ENCODE data around the gene CFHR4. TPM values are rescaled to one million over a fixed set of nuclear protein-coding genes. Genes with fewer than 3 reads are reported as not detected.
A peak's percentile ranks its signal among the peaks of the same experiment; 100 is the strongest.

Gene CFHR4
- total and polyA plus RNA-seq, 2 of the 13 experiments (the other 11 are each of a cell fraction or from before 2014, with no cell fraction given) = not detected

DNA sequence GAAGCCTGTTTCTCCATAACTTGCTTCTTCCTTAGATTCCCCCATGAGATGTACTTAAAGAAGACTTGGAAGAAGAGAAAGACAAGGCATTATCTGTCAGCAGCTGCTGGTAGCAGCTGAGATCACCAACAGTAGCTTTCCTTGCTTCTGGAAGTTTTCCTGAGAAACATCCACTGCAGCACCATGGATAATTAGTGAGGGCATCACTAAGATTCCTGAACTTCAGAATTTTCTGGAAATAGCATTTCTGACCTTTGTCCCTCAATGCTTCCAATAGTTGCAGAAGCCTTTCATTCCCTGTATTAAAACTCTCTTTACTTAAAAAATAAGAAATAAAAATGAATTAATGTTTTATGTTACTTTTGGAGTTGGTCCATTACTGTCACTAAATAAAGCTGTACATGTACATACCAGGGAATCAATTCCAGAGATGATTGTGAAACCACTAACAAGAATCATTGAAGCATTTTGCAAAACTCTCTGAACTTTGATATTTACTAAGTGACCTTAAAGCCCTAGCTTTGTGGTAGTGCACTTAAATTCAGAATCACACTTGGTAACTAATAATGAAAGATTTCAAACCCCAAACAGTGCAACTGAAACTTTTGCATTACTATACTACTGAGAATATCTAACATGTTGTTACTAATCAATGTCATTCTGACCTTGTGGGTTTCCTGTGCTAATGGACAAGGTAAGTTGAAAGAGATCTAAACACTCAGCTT lies at the start of gene CFHR4 (continued):
- TF ChIP-seq ATF7-NPFF (CRISPR knock-in tag; IDR thresholded peaks at IDR 0.05; ENCODE audit: low read depth) (no peak), HNRNPUL1 (IDR thresholded peaks at IDR 0.05; ENCODE audit: low read depth, low read length) (no peak), ZNF607 (CRISPR knock-in tag; IDR thresholded peaks at IDR 0.05; ENCODE audit: borderline replicate concordance) (no peak), ZNF678 (CRISPR knock-in tag; IDR thresholded peaks at IDR 0.05) (no peak), RORA (CRISPR knock-in tag; IDR thresholded peaks at IDR 0.05) (no peak), ZNF224 (CRISPR knock-in tag; IDR thresholded peaks at IDR 0.05) (no peak), NR2F1 (CRISPR knock-in tag; IDR thresholded peaks at IDR 0.05) (0 out of 4 replicates have a peak, but pooled peaks of 1 of the 2 experiments have one; percentile 14), HNF4A (CRISPR knock-in tag; IDR thresholded peaks at IDR 0.05) (peak; percentile 59), AKAP8 (CRISPR knock-in tag; IDR thresholded peaks at IDR 0.05) (no peak), FOXA3 (CRISPR knock-in tag; IDR thresholded peaks at IDR 0.05) (peak; percentile 32; the same call in 1 of the 2 replicates), YEATS2 (CRISPR knock-in tag; IDR thresholded peaks at IDR 0.05; ENCODE audit: borderline replicate concordance) (no peak), ELF1 (CRISPR knock-in tag; IDR thresholded peaks at IDR 0.05) (no peak), RBM39 (IDR thresholded peaks at IDR 0.05; ENCODE audit: low read depth, low read length, poor library complexity, severe bottlenecking) (no peak), MED1 (CRISPR knock-in tag; IDR thresholded peaks at IDR 0.05) (no peak), NBN (conservative IDR thresholded peaks at IDR 0.05) (no peak), GATAD2A (CRISPR knock-in tag; IDR thresholded peaks at IDR 0.05) (peak; percentile 41; the same call in 1 of the 2 replicates)
- TF ChIP-seq, protein P1, sequence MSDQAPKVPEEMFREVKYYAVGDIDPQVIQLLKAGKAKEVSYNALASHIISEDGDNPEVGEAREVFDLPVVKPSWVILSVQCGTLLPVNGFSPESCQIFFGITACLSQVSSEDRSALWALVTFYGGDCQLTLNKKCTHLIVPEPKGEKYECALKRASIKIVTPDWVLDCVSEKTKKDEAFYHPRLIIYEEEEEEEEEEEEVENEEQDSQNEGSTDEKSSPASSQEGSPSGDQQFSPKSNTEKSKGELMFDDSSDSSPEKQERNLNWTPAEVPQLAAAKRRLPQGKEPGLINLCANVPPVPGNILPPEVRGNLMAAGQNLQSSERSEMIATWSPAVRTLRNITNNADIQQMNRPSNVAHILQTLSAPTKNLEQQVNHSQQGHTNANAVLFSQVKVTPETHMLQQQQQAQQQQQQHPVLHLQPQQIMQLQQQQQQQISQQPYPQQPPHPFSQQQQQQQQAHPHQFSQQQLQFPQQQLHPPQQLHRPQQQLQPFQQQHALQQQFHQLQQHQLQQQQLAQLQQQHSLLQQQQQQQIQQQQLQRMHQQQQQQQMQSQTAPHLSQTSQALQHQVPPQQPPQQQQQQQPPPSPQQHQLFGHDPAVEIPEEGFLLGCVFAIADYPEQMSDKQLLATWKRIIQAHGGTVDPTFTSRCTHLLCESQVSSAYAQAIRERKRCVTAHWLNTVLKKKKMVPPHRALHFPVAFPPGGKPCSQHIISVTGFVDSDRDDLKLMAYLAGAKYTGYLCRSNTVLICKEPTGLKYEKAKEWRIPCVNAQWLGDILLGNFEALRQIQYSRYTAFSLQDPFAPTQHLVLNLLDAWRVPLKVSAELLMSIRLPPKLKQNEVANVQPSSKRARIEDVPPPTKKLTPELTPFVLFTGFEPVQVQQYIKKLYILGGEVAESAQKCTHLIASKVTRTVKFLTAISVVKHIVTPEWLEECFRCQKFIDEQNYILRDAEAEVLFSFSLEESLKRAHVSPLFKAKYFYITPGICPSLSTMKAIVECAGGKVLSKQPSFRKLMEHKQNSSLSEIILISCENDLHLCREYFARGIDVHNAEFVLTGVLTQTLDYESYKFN (CRISPR knock-in tag; conservative IDR thresholded peaks at IDR 0.05) = peak; percentile 34; the same call in 1 of the 2 replicates
- TF ChIP-seq, protein P2, sequence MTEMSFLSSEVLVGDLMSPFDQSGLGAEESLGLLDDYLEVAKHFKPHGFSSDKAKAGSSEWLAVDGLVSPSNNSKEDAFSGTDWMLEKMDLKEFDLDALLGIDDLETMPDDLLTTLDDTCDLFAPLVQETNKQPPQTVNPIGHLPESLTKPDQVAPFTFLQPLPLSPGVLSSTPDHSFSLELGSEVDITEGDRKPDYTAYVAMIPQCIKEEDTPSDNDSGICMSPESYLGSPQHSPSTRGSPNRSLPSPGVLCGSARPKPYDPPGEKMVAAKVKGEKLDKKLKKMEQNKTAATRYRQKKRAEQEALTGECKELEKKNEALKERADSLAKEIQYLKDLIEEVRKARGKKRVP (CRISPR knock-in tag; IDR thresholded peaks at IDR 0.05) = no peak
- TF ChIP-seq, protein P3, sequence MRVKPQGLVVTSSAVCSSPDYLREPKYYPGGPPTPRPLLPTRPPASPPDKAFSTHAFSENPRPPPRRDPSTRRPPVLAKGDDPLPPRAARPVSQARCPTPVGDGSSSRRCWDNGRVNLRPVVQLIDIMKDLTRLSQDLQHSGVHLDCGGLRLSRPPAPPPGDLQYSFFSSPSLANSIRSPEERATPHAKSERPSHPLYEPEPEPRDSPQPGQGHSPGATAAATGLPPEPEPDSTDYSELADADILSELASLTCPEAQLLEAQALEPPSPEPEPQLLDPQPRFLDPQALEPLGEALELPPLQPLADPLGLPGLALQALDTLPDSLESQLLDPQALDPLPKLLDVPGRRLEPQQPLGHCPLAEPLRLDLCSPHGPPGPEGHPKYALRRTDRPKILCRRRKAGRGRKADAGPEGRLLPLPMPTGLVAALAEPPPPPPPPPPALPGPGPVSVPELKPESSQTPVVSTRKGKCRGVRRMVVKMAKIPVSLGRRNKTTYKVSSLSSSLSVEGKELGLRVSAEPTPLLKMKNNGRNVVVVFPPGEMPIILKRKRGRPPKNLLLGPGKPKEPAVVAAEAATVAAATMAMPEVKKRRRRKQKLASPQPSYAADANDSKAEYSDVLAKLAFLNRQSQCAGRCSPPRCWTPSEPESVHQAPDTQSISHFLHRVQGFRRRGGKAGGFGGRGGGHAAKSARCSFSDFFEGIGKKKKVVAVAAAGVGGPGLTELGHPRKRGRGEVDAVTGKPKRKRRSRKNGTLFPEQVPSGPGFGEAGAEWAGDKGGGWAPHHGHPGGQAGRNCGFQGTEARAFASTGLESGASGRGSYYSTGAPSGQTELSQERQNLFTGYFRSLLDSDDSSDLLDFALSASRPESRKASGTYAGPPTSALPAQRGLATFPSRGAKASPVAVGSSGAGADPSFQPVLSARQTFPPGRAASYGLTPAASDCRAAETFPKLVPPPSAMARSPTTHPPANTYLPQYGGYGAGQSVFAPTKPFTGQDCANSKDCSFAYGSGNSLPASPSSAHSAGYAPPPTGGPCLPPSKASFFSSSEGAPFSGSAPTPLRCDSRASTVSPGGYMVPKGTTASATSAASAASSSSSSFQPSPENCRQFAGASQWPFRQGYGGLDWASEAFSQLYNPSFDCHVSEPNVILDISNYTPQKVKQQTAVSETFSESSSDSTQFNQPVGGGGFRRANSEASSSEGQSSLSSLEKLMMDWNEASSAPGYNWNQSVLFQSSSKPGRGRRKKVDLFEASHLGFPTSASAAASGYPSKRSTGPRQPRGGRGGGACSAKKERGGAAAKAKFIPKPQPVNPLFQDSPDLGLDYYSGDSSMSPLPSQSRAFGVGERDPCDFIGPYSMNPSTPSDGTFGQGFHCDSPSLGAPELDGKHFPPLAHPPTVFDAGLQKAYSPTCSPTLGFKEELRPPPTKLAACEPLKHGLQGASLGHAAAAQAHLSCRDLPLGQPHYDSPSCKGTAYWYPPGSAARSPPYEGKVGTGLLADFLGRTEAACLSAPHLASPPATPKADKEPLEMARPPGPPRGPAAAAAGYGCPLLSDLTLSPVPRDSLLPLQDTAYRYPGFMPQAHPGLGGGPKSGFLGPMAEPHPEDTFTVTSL (CRISPR knock-in tag; IDR thresholded peaks at IDR 0.05; ENCODE audit: borderline replicate concordance) = peak; percentile 45; the same call in 1 of the 2 replicates
- TF ChIP-seq, protein P4, sequence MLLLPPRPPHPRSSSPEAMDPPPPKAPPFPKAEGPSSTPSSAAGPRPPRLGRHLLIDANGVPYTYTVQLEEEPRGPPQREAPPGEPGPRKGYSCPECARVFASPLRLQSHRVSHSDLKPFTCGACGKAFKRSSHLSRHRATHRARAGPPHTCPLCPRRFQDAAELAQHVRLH (CRISPR knock-in tag; IDR thresholded peaks at IDR 0.05; ENCODE audit: borderline replicate concordance, low read depth) = no peak

All from HepG2 (cell line).